NCI-H1436 (cell line): ENCODE data around the gene ADAMTS4.
A peak's percentile ranks its signal among the peaks of the same experiment; 100 is the strongest.
"Not testable (repeated sequence)": the region's sequence is repeated elsewhere in the genome, so short reads cannot be mapped to it uniquely, and the experiment has no call there.

Experiments used
- DNase-seq: peaks from one replicate; lab custom pipeline; 2025; lab: John Stamatoyannopoulos, UW

Gene ADAMTS4, protein sequence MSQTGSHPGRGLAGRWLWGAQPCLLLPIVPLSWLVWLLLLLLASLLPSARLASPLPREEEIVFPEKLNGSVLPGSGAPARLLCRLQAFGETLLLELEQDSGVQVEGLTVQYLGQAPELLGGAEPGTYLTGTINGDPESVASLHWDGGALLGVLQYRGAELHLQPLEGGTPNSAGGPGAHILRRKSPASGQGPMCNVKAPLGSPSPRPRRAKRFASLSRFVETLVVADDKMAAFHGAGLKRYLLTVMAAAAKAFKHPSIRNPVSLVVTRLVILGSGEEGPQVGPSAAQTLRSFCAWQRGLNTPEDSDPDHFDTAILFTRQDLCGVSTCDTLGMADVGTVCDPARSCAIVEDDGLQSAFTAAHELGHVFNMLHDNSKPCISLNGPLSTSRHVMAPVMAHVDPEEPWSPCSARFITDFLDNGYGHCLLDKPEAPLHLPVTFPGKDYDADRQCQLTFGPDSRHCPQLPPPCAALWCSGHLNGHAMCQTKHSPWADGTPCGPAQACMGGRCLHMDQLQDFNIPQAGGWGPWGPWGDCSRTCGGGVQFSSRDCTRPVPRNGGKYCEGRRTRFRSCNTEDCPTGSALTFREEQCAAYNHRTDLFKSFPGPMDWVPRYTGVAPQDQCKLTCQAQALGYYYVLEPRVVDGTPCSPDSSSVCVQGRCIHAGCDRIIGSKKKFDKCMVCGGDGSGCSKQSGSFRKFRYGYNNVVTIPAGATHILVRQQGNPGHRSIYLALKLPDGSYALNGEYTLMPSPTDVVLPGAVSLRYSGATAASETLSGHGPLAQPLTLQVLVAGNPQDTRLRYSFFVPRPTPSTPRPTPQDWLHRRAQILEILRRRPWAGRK

DNA sequence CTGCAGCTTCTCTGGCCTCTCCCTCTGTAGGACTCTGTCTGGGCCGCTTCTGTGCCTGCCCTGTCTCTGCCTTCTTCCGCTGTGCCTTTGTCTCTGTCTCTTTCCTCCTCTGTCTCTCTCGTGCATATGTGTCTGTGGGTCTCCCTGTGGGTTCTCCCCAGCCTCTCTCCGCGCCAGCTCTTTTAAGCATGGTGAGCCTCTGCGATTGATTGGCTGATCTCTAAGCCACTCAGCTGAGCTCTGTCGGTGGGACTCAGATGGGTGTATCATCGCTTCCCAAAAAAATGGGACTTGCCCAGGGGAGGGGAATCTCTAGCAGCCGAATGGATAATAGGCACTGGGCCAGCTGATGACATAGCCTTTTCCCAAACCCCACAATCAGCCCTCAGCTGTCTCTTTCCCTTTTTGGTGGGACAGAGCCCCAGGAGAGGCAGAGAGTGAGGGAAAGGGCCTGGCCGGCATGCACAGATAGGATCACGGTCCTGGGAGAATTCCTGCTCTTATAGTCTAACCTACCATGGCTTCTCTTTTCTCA, at the start of gene ADAMTS4:
TSS of gene ADAMTS4 (minus strand) at position 158 of the 535 bp plus-strand sequence. CDS start 427 bp downstream, outside the sequence.
- DNase-seq, result no peak

DNA sequence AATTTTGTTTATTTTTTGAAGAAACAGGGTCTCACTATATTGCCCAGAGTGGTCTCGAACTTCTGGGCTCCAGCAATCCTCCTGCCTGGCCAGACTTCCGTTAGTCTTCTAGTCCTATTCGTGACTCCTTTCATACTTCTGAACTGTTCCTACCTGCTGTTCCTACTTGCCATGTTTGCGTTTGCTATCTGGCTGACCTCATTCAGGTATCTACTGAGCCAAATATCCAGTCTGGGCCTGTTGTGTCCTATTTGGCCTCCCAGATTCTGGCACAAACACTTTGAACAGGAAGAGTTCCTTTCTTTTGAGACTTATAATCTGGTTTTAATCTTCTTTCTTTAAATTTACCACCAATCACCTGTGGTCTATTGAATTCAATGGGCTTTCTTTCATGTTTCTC, 46.0 kb upstream of the ADAMTS4 start:
- no peak for DNase-seq

DNA sequence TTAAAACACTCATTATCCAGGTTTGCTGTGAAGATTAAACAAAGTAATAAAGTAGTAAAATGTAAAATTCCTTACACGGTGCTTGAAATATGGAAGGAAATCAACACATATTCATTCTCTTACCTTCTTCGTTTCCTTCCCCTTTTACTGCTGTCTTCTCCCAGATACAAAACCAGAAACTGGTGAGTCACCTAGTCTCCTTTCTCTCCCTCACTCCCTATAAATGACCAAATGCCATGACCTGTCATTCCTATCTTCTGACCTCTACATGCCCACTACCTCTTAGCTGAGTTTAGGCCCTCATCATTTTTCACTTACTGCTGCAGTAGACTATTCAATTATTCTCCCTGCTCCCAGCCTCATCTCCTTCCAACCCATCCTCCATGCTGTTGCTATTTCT, 43.5 kb upstream of the ADAMTS4 start:
- DNase-seq, result no peak

DNA sequence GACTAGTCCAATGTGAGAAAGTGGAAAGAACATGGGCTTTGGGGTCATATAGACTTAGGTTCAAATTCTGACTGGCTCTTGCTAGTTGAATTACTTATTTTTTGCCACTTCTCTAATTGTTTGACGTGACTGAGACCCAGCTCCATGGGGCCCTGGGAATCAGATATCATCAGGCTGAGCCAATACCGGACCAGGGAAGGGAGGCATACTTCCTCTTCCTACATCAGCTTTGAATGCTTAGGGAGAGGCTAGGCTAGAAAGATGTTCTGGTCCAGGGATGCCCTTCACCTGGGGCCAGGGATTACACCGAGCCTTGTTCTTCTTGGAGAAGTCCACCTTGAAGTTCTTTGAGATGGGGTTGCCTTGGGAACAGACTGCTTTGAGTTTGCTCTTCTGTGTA, 42.8 kb upstream of the ADAMTS4 start:
- no peak for DNase-seq

DNA sequence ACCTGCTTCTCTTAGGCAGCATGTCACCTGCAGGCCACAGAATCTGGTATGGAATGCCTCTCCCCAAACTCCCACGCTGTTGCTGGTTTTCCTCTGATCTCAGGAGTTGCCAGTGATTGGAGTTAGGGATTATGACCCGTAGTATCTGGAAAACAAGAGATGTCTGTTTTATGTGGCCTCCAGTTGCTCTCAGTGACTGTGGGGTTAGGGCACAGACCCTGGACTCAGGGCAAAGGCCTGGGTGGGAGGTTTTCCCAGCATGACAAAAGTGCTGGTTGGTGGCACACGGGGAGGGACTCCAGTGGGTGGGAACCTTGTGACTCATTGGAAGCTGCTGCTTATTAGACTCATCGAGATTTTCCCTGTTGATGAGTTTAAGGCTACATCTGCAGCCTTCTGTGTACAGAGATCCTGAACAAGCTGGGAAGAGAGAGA, 39.2 kb upstream of the ADAMTS4 start, which contains the start of gene NR1I3:
TSS of gene NR1I3 (minus strand) at position 165 of the 435 bp plus-strand sequence. CDS start 1,638 bp downstream, outside the sequence.
- DNase-seq, result no peak

DNA sequence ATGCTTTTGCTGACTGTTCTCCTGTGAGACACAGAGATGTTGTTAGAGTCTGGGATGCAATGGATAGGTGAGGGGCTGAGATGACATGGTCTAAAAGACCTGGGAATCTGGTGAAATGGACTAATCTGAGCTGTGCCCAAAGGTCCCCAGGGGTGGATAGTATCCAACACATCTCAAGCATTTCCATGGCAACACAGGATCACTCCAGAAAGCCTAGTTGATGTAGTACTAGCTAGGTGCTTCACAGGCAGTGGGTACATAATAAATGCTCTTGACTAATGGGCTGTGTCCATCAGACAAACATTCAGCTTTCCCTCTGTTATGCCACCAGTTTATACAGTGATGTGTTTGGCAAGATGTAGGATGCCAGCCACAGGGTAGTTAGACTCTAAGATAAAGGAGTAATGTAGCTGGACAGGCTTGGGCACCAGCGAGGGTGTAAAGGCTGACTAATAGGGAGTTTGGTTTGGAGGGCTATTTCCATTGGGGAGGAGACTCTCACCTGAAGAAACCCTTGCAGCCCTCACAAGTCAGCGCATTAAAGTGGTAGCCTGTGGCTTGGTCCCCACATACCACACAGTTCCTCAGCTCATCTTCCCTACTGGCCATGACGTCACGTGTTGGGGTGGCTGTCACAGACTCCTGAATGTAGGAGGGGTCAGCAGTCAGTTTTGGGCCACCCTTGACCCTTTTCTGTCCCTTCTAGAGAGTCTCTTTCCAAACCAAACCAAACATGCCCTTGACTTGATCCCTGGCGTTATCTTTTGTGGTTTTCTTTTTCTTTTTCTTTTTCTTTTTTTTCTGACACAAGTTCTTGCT, 37.3 kb upstream of the ADAMTS4 start:
- no peak for DNase-seq

DNA sequence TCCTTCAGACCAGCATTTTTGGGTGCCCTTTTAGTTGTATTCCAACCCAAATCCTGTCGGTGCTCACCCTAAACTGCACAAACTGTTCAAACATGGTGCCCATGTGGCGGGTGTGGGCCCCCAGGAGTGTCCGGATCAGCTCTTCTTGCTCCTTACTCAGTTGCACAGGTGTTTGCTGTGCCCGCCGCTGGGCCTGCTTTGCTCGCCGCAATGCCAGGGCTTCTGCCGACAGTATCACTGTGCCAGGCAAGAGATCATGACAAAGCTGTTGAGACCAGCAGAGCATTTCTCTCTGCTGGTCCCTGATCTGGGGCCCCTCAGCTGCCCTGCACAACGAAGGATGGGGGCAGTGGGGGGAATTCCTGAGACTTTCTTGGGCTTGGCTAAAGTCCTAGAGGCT, 34.2 kb upstream of the ADAMTS4 start:
- no peak for DNase-seq

DNA sequence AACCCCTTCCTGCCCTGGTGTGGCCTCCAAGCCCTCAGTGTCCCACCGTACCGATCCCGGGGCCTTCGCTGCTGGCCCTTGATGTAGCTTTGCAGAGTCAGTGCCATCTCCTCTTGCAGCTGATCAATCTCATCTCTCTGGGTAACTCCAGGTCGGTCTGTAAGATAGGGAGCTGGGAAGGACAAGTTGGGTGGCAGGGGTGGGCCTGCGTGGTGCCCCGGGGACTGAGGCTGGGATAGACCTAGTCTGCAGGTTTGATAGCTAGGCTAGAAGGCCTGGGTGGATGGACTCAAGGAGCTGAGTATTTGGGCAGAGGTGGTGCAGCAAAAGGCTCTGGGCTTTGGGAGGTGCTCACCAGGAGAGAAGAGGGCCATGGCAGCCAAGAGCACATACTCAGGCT, 31.9 kb upstream of the ADAMTS4 start:
- no peak for DNase-seq

DNA sequence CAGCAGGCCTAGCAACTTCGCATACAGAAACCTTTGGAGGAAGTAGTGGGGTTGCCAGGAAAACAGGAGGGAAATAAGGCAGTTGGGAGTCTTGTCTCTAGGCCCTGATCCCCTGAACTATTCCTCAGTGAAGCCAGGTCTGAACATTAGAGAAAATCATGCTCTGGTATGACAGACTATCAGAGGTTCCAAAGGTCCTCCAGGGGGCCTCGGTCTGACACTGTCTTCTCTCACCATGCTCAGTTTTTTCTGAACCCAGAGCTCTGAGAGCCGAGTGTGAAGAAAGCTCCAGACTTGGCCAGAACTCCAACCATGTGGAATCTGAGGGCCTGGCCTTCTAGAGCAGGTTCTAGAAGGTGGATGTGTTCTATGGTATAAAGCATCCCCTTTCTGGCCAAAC, 31.0 kb upstream of the ADAMTS4 start:
- no peak for DNase-seq

DNA sequence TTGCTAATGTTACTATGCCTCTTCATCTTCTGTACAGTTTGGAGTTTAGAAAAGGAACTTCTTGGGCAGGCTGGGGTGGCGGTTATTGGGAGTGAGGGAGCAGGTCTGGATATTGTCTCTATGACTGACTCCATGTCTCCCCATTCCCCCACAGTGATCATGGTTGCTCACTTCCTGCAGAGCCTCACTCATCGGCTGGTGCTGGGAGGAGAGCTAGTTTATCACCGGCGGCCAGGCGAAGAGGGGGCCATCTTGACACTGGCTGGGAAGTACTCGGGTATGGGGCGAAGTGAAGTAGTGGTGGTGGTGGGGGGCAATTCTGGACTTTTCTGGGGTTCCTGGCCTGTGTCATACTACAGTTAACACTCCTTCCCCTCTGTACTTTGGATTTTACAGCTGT, 29.2 kb upstream of the ADAMTS4 start:
- DNase-seq, result no peak

DNA sequence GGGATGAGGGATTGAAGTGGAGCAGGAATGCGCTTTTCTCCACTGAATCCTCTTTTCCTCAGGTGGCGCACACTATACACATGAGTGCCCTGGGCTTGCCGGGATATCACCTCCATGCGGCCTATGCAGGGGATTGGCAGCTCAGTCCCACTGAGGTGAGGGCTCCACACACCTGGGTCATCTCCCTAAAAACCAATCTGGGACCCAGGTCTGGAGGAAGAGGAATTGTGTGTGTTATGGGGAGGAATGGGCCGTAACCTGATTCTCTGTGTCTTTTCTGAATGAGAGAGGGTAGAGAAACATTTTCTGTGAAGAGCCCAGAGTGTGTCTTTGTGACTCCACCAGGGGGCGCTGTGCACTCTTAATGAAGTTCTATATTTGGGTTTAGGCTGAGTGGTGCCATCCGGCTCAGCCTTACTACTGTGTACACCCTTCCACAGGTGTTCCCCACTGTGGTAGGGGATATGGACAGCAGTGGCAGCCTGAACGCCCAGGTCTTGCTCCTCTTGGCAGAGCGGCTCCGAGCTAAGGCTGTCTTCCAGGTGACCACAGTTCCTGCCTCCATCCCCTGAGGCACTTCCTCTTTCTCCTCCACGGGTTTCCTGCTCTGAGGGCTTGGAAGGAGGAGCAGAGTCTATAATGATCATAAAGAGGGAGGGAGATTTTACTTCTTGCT, 28.5 kb upstream of the ADAMTS4 start:
- peak; percentile 72 for DNase-seq

DNA sequence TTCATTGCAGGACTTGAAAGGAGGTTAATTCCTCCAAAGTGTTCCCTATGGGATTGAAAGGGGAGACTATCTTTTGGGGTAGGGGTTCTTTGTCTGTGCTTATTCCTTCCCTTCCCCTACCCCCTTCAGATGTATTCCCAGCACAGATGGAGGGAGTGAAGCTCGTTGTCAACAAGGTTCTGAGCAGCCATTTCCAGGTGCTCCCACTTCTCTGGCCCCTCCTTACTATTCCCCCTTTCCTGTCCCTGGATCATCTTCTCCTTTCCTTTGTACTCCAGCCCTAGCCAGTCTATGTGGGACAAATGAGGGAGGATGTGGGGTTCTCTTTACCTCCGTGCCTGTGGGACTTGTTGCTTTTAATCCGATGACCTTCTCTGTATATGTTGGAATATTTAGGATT, 27.9 kb upstream of the ADAMTS4 start:
- no peak for DNase-seq

DNA sequence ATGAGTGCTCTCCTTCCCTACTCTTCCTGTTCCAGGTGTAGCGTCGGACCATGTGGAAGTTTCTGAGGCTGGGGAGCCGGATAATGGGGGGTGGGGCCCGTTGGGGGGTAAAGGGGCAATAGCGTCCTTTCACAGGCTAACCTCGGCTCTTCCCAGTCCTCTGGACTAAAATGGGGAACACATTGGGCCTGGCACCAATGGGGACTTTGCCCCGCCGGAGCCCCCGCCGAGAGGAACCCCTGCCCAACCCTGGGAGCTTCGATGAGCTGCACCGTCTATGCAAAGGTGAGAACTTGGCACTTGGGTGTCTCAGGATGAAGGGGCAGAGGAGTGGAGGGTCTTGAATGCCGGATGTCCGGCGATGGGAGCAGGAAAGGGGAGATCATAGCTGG, 27.5 kb upstream of the ADAMTS4 start:
- no peak for DNase-seq

DNA sequence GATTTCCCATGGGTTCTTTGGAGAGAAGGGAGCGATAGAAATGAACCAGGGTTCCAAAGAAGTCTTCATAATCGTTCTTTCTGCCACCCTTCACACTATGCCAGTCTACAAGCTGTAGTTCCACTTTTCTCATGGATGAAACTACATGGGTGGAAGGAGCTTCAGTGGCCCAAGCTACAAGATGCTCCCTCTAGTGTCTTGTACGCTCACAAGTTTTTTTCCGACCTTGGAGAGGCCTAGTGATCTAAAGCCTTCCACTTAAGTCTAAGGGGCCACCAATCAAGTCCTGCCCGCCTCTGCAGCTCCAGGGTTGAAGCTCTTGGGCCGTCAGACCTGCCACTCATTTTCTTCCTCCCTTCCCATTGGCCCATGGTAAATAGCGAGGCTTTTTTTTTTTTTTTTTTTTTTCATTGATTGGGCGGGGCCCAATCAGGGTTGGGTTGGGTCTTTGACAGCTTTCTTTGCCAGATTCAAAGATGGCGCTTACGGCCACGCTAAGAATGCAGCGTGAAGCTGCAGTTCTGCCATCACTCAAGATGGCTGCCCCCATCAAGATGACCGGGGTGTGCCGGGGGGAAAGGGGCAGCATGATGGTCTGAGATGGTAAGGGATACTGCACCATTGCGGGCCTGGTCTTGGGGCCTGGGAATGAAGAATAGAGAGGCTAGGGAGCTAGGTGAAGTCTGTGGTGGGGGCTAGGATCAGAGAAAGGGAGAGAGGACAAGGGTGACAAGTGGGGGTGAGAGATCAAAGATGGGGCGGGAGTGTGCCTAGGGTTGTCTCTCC, 26.9 kb upstream of the ADAMTS4 start, which contains the start of gene TOMM40L:
TSS of gene TOMM40L (plus strand) at position 527 of the 786 bp plus-strand sequence. CDS start 430 bp downstream, outside the sequence.
- DNase-seq, result peak; percentile 96

DNA sequence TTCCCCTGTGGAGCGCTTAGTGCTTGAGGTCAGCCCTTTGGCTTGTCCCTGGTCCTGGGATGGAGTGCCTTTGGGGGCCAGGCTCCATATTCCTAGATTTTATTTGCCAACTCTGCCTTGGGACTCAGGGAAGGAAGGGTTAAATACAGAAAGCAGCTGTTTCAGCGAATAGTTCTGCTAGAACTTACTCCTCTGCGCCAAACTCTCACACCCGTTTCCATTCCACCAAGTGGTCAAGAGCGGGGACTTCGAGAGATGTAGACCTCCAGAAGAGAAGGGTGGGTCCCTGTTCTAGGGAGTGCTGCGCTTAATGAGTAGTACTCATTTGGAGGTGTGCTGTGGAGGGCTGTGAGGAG, 26.3 kb upstream of the ADAMTS4 start:
- no peak for DNase-seq

DNA sequence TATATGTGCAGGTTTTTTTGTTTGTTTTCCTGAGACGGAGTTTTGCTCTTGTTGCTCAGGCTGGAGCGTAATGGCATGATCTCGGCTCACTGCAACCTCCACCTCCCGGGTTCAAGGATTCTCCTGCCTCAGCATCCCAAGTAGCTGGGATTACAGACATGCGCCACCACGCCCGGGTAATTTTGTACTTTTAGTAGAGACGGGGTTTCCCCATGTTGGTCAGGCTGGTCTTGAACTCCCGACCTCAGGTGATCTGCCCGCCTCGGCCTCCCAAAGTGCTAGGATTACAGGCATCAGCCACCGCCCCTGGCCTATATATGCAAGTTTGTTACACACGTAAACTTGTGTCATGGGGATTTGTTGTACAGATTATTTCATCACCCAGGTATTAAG, 25.8 kb upstream of the ADAMTS4 start:
- not testable (repeated sequence) for DNase-seq

DNA sequence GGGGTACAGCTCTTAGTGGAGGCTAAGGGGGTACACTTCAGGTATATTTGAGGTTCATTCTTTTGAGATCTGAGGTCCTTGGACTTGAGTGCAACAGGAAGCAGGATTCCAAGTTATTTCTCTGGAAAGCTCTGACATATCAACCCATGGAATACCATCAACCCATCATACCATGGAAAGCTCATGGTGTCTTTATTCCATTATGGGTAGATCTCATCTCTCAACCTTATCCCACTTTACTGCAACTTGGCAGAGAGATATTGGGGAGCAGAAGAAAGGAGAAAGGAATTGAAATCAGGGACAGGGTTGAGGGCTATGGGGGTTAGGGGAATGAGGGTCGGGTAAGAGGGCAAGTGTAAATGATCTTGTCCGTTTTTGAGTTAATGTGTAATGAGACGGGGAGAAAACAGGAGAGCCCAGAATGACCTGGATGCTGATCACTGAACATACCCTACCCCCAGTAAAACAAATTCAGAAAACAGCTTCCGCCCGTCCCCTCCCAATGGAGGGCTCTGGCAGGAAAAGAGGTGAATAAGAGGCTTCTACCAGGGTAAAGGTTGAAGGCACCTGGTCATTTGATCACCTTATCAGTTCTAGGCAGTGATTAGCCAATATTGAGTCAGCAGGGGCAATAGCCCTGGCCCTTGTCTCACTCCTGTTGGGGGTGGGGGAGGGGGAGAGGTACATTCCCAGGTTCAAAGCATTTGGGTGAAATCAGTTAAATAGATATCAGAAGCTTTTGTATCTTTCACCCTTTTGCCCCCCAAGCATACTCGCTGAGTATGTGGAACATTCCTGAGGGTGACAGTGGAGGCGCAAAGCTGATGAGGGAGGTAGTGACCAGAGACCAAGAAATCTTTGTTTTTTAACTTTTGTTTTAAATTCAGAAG, 25.2 kb upstream of the ADAMTS4 start:
- DNase-seq, result no peak

DNA sequence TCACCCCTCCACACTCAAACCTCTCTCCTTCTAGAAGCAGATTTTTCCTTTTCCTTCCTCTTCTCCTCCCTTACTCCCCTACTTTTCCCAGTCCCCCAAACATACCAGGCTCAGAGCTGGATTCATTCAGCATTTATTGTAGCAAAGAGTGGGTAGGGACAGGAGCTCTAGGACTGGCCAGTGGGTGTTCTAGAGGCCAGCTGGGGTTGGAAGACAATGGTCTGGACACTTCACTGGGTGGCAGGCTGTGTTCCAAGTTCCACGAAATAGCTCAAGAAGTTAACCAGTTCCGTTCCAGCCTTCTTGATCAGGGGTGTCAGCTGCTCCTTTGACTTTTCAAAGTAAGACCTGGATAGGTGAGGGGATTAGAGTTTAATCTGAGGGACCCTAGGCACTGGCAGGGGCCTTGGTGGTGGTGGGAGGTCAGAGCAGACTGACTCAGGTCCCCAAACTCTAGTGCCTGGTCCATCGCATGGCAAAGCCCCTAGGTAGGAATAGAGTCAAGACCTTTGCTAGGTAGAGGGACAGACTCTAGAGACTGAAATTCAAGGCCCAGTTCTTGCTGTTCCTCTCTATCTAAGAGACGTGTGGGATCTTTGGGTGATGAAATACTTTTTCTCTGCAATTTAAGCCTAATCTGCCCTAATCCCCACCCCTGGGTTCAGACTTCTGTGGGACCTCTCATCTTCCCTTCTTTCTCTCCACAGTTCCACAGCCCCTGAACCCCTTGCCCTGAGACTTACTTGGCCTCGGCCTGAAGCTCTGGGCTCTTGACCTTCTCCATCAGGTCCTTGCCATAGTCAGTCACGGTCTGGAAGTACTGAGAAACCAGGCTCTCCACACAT, 23.5 kb upstream of the ADAMTS4 start:
- DNase-seq, result no peak
